Activated naive CD4-positive, alpha-beta T cell treated with anti-CD3 and anti-CD28 coated beads, Interleukin-2, amount 10 ng/mL, durations not matched to agents 7 days and 5 days (primary cell): ENCODE results near the gene NPHS1.

ENCODE experiments used
- CTCF ChIA-PET: fragments of 350-600 bp; sonication (Branson Sonifier 250); formaldehyde crosslinking; loops from one replicate; lab custom pipeline; 2021; ENCODE audit warnings: antibody characterized with exemption; lab: Charles Lee
- DNase-seq: peaks from one replicate; pipeline ENCODE4 v3.0.0-alpha.2; 2020
- H3K27ac Mint-ChIP-seq: one replicate; pipeline ENCODE4 v1.8.0; 2021; ENCODE audit warnings: mild to moderate bottlenecking, moderate library complexity, mixed read lengths
- H3K27me3 Mint-ChIP-seq: one replicate; pipeline ENCODE4 v1.8.0; 2021; ENCODE audit warnings: mild to moderate bottlenecking, mixed read lengths
- H3K36me3 Mint-ChIP-seq: one replicate; pipeline ENCODE4 v1.8.0; 2021; ENCODE audit warnings: mixed read lengths
- H3K4me1 Mint-ChIP-seq: one replicate; pipeline ENCODE4 v1.8.0; 2021; ENCODE audit warnings: mixed read lengths
- H3K4me3 Mint-ChIP-seq: one replicate; pipeline ENCODE4 v1.8.0; 2021; ENCODE audit warnings: mild to moderate bottlenecking, moderate library complexity, mixed read lengths
- H3K9me3 Mint-ChIP-seq: one replicate; pipeline ENCODE4 v1.8.0; 2021; ENCODE audit warnings: mixed read lengths

NPHS1 gene

GRCh38 chr19:35869327-35870123, 17.2 kb upstream of the NPHS1 start:
- Mint-ChIP-seq H3K27ac (no peak overlapping the region), H3K36me3 (no peaks in the 10 kb centered on the region), H3K4me3 (peak overlapping the region; percentile 49), H3K9me3 (no peaks in the 10 kb centered on the region), H3K4me1 (peaks cover 16% of the 10 kb centered on the region), H3K27me3 (peaks cover 68% of the 10 kb centered on the region)
- peak; percentile 90 for DNase-seq
- CTCF ChIA-PET: interaction anchor here (0.6 kb wide), 1 partner anchor 70 kb away, joined by 4 read pairs; no protein-coding TSS in a partner anchor

DNA sequence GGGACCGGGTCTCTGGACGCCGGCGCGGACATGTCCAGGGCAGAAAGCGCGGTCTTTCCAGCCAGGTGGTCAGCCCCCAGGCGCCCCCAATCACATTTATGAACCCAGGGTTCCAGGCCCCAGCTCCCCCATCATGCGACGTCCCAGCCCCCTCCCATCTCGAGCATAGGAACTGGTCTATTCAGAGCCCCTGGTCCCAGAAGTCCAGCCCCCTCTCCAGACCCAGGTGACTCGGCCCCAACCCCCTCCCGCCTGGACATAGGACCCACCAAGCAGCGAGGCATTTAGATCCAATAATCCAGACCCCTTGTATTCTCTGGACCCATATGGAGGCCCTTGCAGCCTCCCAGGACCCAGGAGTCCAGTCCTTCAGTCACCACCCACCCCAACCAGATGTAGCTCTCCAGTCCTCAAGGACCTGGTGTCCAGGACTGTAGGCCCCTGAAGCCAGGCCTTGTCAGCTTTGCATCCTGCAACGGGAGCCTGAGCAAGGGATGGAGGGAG, 16.6 kb upstream of the NPHS1 start:
- peaks cover 16% of the 10 kb centered on the region for H3K4me1 Mint-ChIP-seq
- CTCF ChIA-PET: no interaction called here
- peak overlapping the region; percentile 49 for H3K4me3 Mint-ChIP-seq
- DNase-seq: no peak
- H3K27ac Mint-ChIP-seq: no peak overlapping the region
- H3K36me3 Mint-ChIP-seq: no peaks in the 10 kb centered on the region
- peaks cover 74% of the 10 kb centered on the region for H3K27me3 Mint-ChIP-seq
- H3K9me3 Mint-ChIP-seq: no peaks in the 10 kb centered on the region

DNA sequence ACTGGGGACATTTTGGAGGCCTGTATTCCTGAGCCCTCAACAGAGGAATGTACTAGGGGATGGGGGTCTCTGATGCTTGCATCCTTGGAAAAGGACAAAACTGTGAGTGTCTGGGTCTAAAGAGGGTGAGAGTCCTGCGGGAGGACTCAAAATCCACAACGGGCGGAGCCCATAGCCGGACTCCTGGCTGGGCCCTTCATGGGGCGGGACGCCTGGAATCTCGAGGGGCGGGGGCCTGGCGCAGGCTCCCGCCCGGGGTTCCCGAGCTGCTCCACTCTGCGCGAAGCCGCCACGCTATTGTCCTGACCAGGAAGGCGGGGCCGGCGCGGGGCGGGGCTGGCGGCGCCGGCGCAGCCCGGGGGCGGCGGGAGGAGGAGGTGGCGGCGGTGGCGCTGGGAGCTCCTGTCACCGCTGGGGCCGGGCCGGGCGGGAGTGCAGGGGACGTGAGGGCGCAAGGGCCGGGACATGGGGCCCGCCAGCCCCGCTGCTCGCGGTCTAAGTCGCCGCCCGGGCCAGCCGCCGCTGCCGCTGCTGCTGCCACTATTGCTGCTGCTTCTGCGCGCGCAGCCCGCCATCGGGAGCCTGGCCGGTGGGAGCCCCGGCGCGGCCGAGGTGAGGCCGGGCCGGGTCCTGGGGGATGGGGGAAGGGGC, 16.0 kb upstream of the NPHS1 start, which contains the start of gene APLP1:
TSS of gene APLP1 (plus strand) at position 403 of the 651 bp plus-strand sequence. CDS start at position 466, 63 bp downstream.
- Mint-ChIP-seq H3K4me3 (peak within 1 kb of the TSS; percentile 49), H3K36me3 (no peaks in the 10 kb centered on the region), H3K9me3 (no peaks in the 10 kb centered on the region), H3K27me3 (peaks cover 79% of the 10 kb centered on the region), H3K4me1 (peaks cover 16% of the 10 kb centered on the region), H3K27ac (no peak within 1 kb of the TSS)
- peak; percentile 79 for DNase-seq
- CTCF ChIA-PET: interaction anchor here (0.6 kb wide), 1 partner anchor 265 kb away, joined by 4 read pairs; no protein-coding TSS in a partner anchor

DNA sequence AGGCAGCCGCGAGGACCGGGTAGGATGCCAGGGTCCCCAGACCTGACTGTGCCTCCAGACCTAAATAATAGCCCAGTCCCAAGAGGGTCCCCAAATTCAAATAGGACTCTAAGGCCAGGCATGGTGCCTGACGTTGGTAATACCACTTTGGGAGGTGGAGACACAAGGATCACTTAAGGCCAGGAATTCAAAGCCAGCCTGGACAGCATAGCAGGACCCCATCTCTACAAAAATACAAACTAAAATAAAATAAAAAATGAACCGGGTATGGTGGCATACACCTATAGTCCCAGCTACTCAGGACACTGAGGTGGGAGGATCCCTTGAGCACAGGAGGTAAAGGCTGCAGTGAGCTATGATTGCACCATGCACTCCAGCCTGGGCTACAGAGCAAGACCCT, 10.7 kb upstream of the NPHS1 start:
- Mint-ChIP-seq H3K27me3 (peaks cover 94% of the 10 kb centered on the region), H3K4me3 (no peak overlapping the region), H3K36me3 (no peaks in the 10 kb centered on the region), H3K9me3 (no peaks in the 10 kb centered on the region), H3K27ac (no peak overlapping the region), H3K4me1 (peaks cover 2% of the 10 kb centered on the region)
- no peak for DNase-seq
- CTCF ChIA-PET: no interaction called here

DNA sequence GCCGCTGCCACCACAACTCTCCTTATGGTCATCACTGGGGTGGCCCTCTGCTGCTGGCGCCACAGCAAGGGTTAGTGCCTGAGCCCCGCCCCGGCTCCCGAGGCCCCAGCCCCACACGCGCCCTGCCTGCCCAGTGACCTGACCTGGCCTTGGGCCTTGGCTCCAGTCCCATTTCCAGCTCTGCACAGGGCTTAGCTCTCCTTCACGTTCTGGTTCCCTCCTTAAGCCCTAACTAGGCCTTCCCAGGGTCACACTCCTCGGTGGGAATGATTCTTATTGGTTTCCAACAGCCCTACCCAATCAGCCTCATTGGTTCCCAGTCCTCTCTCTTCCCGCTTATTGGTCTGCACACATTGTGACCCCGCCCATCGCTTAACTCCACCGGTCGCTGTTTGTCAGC, 10.2 kb upstream of the NPHS1 start:
- Mint-ChIP-seq H3K27me3 (peaks cover 94% of the 10 kb centered on the region), H3K4me3 (no peak overlapping the region), H3K27ac (no peak overlapping the region), H3K36me3 (no peaks in the 10 kb centered on the region), H3K4me1 (peaks cover 3% of the 10 kb centered on the region), H3K9me3 (no peaks in the 10 kb centered on the region)
- CTCF ChIA-PET: no interaction called here
- no peak for DNase-seq

GRCh38 chr19:35861640-35862160, 9.4 kb upstream of the NPHS1 start:
- Mint-ChIP-seq H3K9me3 (no peaks in the 10 kb centered on the region), H3K36me3 (no peaks in the 10 kb centered on the region), H3K4me1 (peaks cover 9% of the 10 kb centered on the region), H3K27ac (no peak overlapping the region), H3K4me3 (no peak overlapping the region), H3K27me3 (peaks cover 94% of the 10 kb centered on the region)
- no peak for DNase-seq
- CTCF ChIA-PET: no interaction called here

GRCh38 chr19:35860818-35861639, 8.7 kb upstream of the NPHS1 start:
- Mint-ChIP-seq H3K27me3 (peaks cover 94% of the 10 kb centered on the region), H3K9me3 (no peaks in the 10 kb centered on the region), H3K4me3 (no peak overlapping the region), H3K36me3 (no peaks in the 10 kb centered on the region), H3K27ac (no peak overlapping the region), H3K4me1 (peaks cover 9% of the 10 kb centered on the region)
- CTCF ChIA-PET: no interaction called here
- DNase-seq: no peak

GRCh38 chr19:35860436-35860817, 8.1 kb upstream of the NPHS1 start:
- DNase-seq: no peak
- Mint-ChIP-seq H3K4me3 (no peak overlapping the region), H3K4me1 (peaks cover 11% of the 10 kb centered on the region), H3K36me3 (no peaks in the 10 kb centered on the region), H3K27me3 (peaks cover 94% of the 10 kb centered on the region), H3K27ac (no peak overlapping the region), H3K9me3 (no peaks in the 10 kb centered on the region)
- CTCF ChIA-PET: no interaction called here

DNA sequence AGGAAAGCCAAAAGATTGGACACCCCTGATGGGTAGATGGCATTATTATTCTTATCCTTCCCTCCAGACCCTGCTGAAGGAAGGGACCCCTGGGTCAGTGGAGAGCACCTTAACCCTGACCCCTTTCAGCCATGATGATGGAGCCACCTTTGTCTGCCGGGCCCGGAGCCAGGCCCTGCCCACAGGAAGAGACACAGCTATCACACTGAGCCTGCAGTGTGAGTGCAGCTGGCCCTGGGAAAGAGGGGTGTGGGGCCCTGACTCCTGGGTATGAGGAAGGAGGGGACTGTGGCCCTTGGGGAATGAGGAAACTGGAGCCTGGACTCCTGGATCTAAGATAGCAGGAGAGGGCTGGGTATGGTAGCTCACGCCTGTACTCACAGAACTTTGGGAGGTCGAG, 7.1 kb upstream of the NPHS1 start:
- H3K36me3 Mint-ChIP-seq: no peaks in the 10 kb centered on the region
- peaks cover 11% of the 10 kb centered on the region for H3K4me1 Mint-ChIP-seq
- no peak overlapping the region for H3K4me3 Mint-ChIP-seq
- no peaks in the 10 kb centered on the region for H3K9me3 Mint-ChIP-seq
- no peak overlapping the region for H3K27ac Mint-ChIP-seq
- peaks cover 97% of the 10 kb centered on the region for H3K27me3 Mint-ChIP-seq
- CTCF ChIA-PET: no interaction called here
- no peak for DNase-seq

GRCh38 chr19:35858311-35858710, 6.0 kb upstream of the NPHS1 start:
- Mint-ChIP-seq H3K9me3 (no peaks in the 10 kb centered on the region), H3K4me3 (no peak overlapping the region), H3K4me1 (peaks cover 11% of the 10 kb centered on the region), H3K27ac (no peak overlapping the region), H3K36me3 (no peaks in the 10 kb centered on the region), H3K27me3 (peaks cover 96% of the 10 kb centered on the region)
- DNase-seq: no peak
- CTCF ChIA-PET: no interaction called here

DNA sequence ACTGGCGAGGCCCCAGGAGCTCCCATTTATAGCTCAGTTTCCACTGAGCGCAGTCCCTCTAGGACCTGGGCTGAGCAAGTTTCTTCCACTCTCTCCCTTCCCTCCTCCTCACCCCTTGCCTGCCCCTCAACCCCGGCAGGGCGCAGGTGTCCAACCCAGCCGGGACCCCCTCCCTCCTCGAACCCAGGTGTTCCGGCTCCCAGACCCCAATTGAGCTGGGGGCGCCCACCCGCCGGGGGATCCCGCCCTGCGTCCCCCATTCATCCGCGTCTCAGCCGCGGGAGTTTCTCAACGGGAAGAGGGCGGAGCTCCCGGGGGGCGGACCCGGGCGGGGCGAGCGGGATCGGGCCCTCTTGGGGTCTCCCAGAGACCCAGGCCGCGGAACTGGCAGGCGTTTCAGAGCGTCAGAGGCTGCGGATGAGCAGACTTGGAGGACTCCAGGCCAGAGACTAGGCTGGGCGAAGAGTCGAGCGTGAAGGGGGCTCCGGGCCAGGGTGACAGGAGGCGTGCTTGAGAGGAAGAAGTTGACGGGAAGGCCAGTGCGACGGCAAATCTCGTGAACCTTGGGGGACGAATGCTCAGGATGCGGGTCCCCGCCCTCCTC, 4.3 kb upstream of the NPHS1 start, which contains the start of gene KIRREL2:
TSS of gene KIRREL2 (plus strand) at position 366 of the 604 bp plus-strand sequence. CDS start at position 575, 209 bp downstream.
- Mint-ChIP-seq H3K9me3 (no peaks in the 10 kb centered on the region), H3K27me3 (peaks cover 97% of the 10 kb centered on the region), H3K27ac (no peak within 1 kb of the TSS), H3K4me3 (peak within 1 kb of the TSS; percentile 69), H3K4me1 (peaks cover 11% of the 10 kb centered on the region), H3K36me3 (no peaks in the 10 kb centered on the region)
- CTCF ChIA-PET: interaction anchor here (1.3 kb wide), 1 partner anchor 83 kb away, joined by 3 read pairs; no protein-coding TSS in a partner anchor
- peak; percentile 61 for DNase-seq

GRCh38 chr19:35853038-35853756, 893 bp upstream of the NPHS1 start:
- Mint-ChIP-seq H3K27me3 (peaks cover 96% of the 10 kb centered on the region), H3K4me3 (no peak overlapping the region), H3K27ac (no peak overlapping the region), H3K9me3 (no peaks in the 10 kb centered on the region), H3K36me3 (no peaks in the 10 kb centered on the region), H3K4me1 (peaks cover 10% of the 10 kb centered on the region)
- no peak for DNase-seq
- CTCF ChIA-PET: interaction anchor here (0.6 kb wide), 1 partner anchor 45 kb away, joined by 4 read pairs; no protein-coding TSS in a partner anchor
